ENCODE results near the gene CD247. TPM values are rescaled to one million over a fixed set of nuclear protein-coding genes. Genes with fewer than 3 reads are reported as not detected.

CD247 gene
- total and polyA plus RNA-seq, 9 of the 15 experiments (the other 6 are each of a cell fraction or from before 2014, with no cell fraction given), result 0.08 to 0.42 (median 0.28) TPM; not detected in 5

GRCh38 chr1:167524651-167525050 lies 6.3 kb upstream of the CD247 start (continued):
- TF ChIP-seq MYC (IDR thresholded peaks at IDR 0.05; ENCODE audit: low read depth, low read length) (peak; percentile 99), MYC (CRISPR knock-in tag; IDR thresholded peaks at IDR 0.05; ENCODE audit: borderline replicate concordance, low read depth) (no peak), ZNF408 (CRISPR knock-in tag; IDR thresholded peaks at IDR 0.05; ENCODE audit: low read depth) (no peak), KDM2B (CRISPR knock-in tag; IDR thresholded peaks at IDR 0.05) (no peak), GABPB2 (CRISPR knock-in tag; conservative IDR thresholded peaks at IDR 0.05) (no peak), PATZ1 (CRISPR knock-in tag; IDR thresholded peaks at IDR 0.05; ENCODE audit: borderline replicate concordance) (no peak), THAP7 (CRISPR knock-in tag; IDR thresholded peaks at IDR 0.05) (no peak), RNF219 (CRISPR knock-in tag; IDR thresholded peaks at IDR 0.05) (no peak), BRCA1 (IDR thresholded peaks at IDR 0.05) (no peak), BRCA1 (CRISPR knock-in tag; IDR thresholded peaks at IDR 0.05) (no peak), NR2F6 (CRISPR knock-in tag; IDR thresholded peaks at IDR 0.05) (no peak), BCOR (IDR thresholded peaks at IDR 0.05) (no peak), GTF2A2 (tag; IDR thresholded peaks at IDR 0.05) (no peak), USF1 (CRISPR knock-in tag; IDR thresholded peaks at IDR 0.05) (peak; percentile 74), IRF9 (tag; IDR thresholded peaks at IDR 0.05) (no peak; the same call in 1 of the 2 replicates), ZNF583 (CRISPR knock-in tag; IDR thresholded peaks at IDR 0.05) (no peak), MECOM (CRISPR knock-in tag; IDR thresholded peaks at IDR 0.05) (no peak), KHSRP (IDR thresholded peaks at IDR 0.05) (no peak), MXI1 (IDR thresholded peaks at IDR 0.05; ENCODE audit: low read depth, low read length) (no peak; the same call in 1 of the 2 replicates), CGGBP1 (CRISPR knock-in tag; IDR thresholded peaks at IDR 0.05) (no peak), ZBTB1 (CRISPR knock-in tag; IDR thresholded peaks at IDR 0.05; ENCODE audit: borderline replicate concordance, low read depth) (no peak), EP400 (IDR thresholded peaks at IDR 0.05) (peak; percentile 94)
